ENCODE measurements around the gene DNAJB7.

DNA sequence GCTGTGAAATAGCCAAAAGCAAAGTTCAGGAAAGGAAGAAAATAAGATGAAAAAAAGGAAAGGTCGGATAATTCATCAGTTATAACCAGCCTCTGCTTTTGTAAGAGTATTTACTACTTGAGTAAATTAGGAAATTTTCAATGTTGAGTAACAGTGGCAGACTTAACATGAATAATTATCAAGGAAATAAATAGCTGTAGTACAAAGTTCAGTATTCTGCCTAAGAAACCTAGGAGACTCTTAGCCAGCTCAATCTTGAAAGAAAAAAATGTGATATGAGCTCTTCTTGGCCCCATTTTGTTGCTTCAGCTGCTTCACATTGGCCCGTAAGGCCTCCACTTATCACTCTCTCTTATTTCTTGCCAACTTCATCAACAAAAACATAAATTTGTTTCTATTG is 17.0 kb upstream of the DNAJB7 start:
- no peak for TF ChIP-seq CTCF (IDR thresholded peaks at IDR 0.05 in 4 of 5, conservative IDR thresholded peaks at IDR 0.05 in 1 of 5)
- no peak for TF ChIP-seq POLR2A (IDR thresholded peaks at IDR 0.05)
